ENCODE results near the gene TRAPPC8.

DNA sequence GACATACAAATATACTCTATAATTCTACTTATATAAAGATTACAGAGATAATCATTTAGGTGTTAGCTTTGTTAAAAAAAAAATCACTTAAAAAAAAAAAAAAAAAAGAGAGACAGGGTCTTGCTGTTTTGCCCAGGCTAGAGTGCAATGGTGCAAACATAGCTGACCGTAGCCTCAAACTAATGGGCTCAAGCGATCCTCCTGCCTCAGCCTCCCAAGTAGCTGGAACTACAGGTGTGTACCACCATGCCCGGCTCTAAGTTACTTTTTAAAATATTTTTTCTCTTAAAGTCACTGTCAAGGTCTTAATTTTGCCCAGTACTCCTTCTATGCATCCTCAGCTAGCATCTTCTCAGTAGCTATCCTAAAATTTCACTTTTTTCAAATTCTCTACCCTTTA is 105.0 kb downstream of the TRAPPC8 start:
- TF ChIP-seq CTCF (conservative IDR thresholded peaks at IDR 0.05; ENCODE audit: low read depth, low read length) (no peak), EZH2 (IDR thresholded peaks at IDR 0.05; ENCODE audit: borderline replicate concordance, low read depth, low read length, poor library complexity, severe bottlenecking) (no peak)
